ENCODE results near the gene CALN1. TPM values are rescaled to one million over a fixed set of nuclear protein-coding genes. Genes with fewer than 3 reads are reported as not detected.

Gene CALN1
- total and polyA plus RNA-seq, 2 of the 8 experiments (the other 6 are each of a cell fraction or from before 2014, with no cell fraction given): 6.4 to 15.2 TPM

- Histone ChIP-seq H3K23me2 (ENCODE audit: low read depth, low read length) (no peaks in the 10 kb centered on the region; the same call in 1 of the 2 replicates), H3K56ac (replicated peaks; ENCODE audit: insufficient read length, low read depth, low read length) (no peak overlapping the region), H3K14ac (ENCODE audit: insufficient read length) (no peak overlapping the region), H3K18ac (ENCODE audit: extremely low read depth, low read length) (no peak overlapping the region), H3K79me1 (ENCODE audit: low read depth, low read length) (peaks cover 5% of the 10 kb centered on the region; the same call in 1 of the 2 replicates), H3K27ac (ENCODE audit: low read depth, low read length) (no peak overlapping the region), H2BK15ac (ENCODE audit: low read length) (no peak overlapping the region), H3K27me3 (replicated peaks in 1 of 4; ENCODE audit: control insufficient read depth in 3 of 4, extremely low read depth in 1 of 4, insufficient read depth in 3 of 4, low read length in 3 of 4) (no peaks in the 10 kb centered on the region), H4K20me1 (replicated peaks in 1 of 2; ENCODE audit: control insufficient read depth in 1 of 2, insufficient read depth in 2 of 2, low read length in 2 of 2) (peaks cover 0 to 3% of the 10 kb centered on the region in 2 experiments), H4K8ac (ENCODE audit: extremely low read depth, insufficient read depth, low read length) (no peak overlapping the region), H3K4me2 (ENCODE audit: insufficient read depth in 1 of 2, low read depth in 2 of 2, low read length in 2 of 2) (no peak overlapping the region), H2AFZ (ENCODE audit: low read length) (no peak overlapping the region), H3K36me3 (ENCODE audit: control insufficient read depth in 2 of 4, insufficient read depth in 4 of 4, low read length in 3 of 4) (no peaks in the 10 kb centered on the region), H4K91ac (replicated peaks; ENCODE audit: insufficient read length, low read length) (no peak overlapping the region), H3K9me3 (ENCODE audit: insufficient read depth in 2 of 2, low read depth in 1 of 2, low read length in 1 of 2) (no peaks in the 10 kb centered on the region), H3K4me3 (ENCODE audit: extremely low read depth in 1 of 4, insufficient read depth in 2 of 4, low read depth in 3 of 4, low read length in 4 of 4) (no peak overlapping the region), H3K79me2 (ENCODE audit: control insufficient read depth in 1 of 2, insufficient read depth in 2 of 2, low read length in 2 of 2) (peaks cover 0 to 6% of the 10 kb centered on the region in 2 experiments; a peak in 1 of 4 replicates), H2BK5ac (ENCODE audit: low read depth, low read length) (peak overlapping the region; percentile 81; the same call in 1 of the 2 replicates), H3K4ac (replicated peaks; ENCODE audit: insufficient read length, low read depth, low read length) (no peak overlapping the region), H2BK120ac (replicated peaks; ENCODE audit: low read depth, low read length) (no peak overlapping the region), H4K5ac (ENCODE audit: insufficient read length, low read depth, low read length) (no peak overlapping the region), H2BK20ac (ENCODE audit: low read length) (no peak overlapping the region), H2BK12ac (ENCODE audit: low read depth, low read length) (no peak overlapping the region), H3K23ac (ENCODE audit: insufficient read length) (no peak overlapping the region), H3K9ac (replicated peaks in 1 of 4; ENCODE audit: extremely low read depth in 1 of 4, low read depth in 3 of 4, low read length in 3 of 4) (no peak overlapping the region), H3K4me1 (replicated peaks in 1 of 4; ENCODE audit: control insufficient read depth in 3 of 4, insufficient read depth in 4 of 4, low read length in 3 of 4) (peaks cover 2 to 4% (median 2%) of the 10 kb centered on the region in 4 experiments; a peak in 4 of 7 replicates), H2AK5ac (ENCODE audit: low read depth, low read length) (no peak overlapping the region)
- no peak for TF ChIP-seq KDM1A (IDR thresholded peaks at IDR 0.05; ENCODE audit: borderline replicate concordance, low read length)
- no peak for TF ChIP-seq ASH2L (IDR thresholded peaks at IDR 0.05; ENCODE audit: low read length)
- TF ChIP-seq MAFK (IDR thresholded peaks at IDR 0.05; ENCODE audit: low read depth, low read length): no peak
- TF ChIP-seq CTBP2 (IDR thresholded peaks at IDR 0.05; ENCODE audit: borderline replicate concordance, insufficient read depth, insufficient read length, low read length): no peak
- no peak for TF ChIP-seq SRF (IDR thresholded peaks at IDR 0.05; ENCODE audit: low read depth, low read length)
- no peak for TF ChIP-seq SP1 (IDR thresholded peaks at IDR 0.05; ENCODE audit: low read depth, low read length)
- no peak for TF ChIP-seq RFX5 (IDR thresholded peaks at IDR 0.05; ENCODE audit: borderline replicate concordance, low read depth, low read length)
- no peak for TF ChIP-seq SIX5 (IDR thresholded peaks at IDR 0.05; ENCODE audit: low read depth, low read length)
- 89% methylated on average over 9 of the region's 9 CpGs; no CpG with 5 or more reads in 1 of the 2 experiments for WGBS, 2 experiments (ENCODE audit: extremely low coverage in 1 of 2, insufficient coverage in 1 of 2, insufficient read length in 1 of 2, insufficient replicate concordance in 2 of 2, low coverage in 1 of 2, low lambda C conversion rate in 2 of 2, missing lambda C conversion rate in 1 of 2)
- POLR2A ChIA-PET (ENCODE audit: partially characterized antibody): no interaction called here
- CTCF ChIA-PET (ENCODE audit: partially characterized antibody): interaction anchor here (1.2 kb wide), 1 partner anchor 48 kb away, joined by 3 read pairs; no protein-coding TSS in a partner anchor
- no peak for DNase-seq (ENCODE audit: low read depth in 1 of 2, low spot score in 2 of 2)
- FAIRE-seq: no peak
These were observed 102.7 kb downstream of the CALN1 start for GRCh38 chr7:72309476-72309875.

Measured in H1 (cell line).